Measurements from ENCODE around the gene PPP3CA.

Gene PPP3CA

DNA sequence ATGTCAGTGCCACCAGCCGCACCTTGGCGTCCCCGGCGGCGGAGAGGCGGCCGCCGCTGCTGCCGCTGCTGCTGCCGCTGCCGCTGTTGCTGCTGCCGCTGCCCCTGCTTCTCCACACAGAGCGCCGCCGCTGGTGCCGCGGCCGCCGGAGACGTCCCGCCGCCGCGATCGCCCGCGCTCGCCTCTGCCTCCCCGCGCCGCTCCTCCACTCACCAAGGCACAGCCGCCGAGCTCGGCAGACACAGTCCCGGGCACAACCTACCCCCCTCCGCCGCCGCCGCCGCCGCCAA, at the start of gene PPP3CA:
TSS of gene PPP3CA (minus strand) at position 260 of the 290 bp plus-strand sequence.
- DNase-seq, result no peak

DNA sequence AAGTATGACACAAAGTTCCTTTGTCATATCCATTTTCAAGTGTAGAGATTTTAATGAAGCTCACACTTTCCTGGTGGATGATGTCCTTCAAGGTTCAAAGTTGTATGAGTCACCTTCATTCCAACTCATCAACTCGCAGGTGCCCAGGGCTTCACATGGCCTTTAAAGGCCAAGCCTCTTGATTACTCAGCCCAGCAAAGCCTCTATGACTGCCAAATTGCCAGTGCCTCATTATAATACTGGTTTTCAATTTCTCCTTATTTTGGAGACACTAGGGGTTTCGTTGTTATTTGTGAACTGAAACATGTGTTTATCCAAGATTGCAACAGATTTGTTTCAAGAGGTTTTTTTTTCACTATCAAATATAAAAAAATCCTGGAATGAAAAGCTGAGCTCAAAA, 45.9 kb upstream of the PPP3CA start:
- DNase-seq, result no peak

GRCh38 chr4:101370663-101371210, 23.4 kb upstream of the PPP3CA start:
- DNase-seq, result no peak

- no peak for DNase-seq
Measured at GRCh38 chr4:101367201-101367600, 19.9 kb upstream of the PPP3CA start.

GRCh38 chr4:101366331-101366730, 19.0 kb upstream of the PPP3CA start:
- DNase-seq, result no peak

DNA sequence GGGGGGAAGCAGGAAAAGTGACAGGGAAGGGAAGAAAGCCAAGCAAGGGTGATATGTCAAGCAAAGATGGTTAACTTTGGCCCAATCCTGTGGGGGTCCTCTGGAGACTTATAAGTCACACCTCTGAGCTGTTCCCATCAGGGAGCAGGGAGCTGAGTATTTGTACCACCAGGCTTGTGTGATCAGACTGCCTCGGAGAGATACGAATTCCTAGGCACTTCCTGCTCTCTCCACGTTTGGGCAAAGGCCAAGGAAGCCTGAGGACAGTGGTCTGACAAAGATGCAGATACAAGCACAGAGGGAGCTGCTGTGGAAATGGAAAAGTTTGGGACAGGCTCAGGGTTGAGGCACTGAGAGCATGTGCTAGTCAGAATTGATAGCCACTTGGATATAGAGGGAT, 10.4 kb upstream of the PPP3CA start:
- DNase-seq, result no peak

GRCh38 chr4:101356928-101357327, 9.6 kb upstream of the PPP3CA start:
- no peak for DNase-seq

DNA sequence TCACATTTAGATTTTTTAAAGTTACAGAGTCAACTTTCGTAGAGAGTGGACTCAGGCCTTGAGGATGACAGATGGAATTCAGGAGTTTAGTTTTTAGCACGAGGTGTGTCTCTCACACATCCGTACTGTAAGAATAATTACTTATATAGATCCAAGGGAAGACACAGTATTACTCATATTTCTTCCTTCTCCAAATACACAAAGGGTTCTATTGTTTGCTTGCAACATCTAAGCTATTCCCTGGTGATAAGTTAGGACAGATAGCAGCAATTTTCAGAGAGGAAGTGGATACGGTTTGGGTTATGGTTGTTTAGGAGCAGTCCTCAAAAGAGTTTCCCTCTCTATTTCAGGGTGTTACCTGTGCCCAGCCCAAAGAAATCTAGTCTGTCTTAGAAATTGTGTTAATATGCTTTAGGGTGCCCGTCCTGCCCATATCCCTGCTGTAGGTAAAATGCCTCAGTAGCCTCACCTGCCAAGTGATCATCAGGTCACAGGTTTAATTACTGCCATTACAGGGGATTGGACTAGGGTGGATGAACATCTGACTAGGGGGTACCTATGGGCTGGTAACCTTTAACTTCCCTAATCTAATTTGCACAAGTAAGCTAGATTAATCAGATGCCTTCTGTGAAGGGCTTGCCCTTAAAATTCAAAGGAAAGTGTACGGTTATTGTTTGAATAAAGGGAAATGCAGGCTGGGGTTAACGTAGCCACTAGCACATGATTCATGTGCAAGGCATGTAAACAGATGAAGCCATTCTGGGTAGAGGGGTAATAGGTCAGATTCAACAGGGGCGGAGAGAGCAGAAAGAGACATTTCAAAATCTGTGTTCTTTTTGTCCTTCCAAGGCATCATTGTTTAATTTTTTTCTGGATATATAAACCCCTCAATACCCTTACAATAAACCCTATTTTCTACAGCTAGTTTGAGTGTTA, 8.7 kb upstream of the PPP3CA start:
- DNase-seq, result no peak

DNA sequence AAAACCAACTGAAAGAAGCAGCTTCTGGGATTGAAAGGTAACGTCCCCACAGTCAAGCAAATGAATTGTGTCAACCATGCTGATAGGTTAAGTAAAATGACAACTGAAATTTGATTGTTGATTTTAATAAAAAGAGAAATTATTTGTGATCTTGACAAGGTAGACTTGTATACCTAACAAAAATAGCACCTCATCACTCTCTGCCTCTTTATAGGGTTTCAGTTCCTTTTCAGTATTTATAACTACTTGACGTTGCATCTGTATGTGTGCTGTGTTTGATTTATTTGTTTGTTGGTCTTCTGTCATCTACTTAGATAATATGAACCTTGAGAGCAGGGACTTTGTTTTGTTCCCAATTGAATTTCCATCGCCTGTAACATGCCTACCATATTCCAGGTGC, 7.9 kb upstream of the PPP3CA start:
- DNase-seq, result no peak

GRCh38 chr4:101349801-101350064, 2.4 kb upstream of the PPP3CA start:
- no peak for DNase-seq

DNA sequence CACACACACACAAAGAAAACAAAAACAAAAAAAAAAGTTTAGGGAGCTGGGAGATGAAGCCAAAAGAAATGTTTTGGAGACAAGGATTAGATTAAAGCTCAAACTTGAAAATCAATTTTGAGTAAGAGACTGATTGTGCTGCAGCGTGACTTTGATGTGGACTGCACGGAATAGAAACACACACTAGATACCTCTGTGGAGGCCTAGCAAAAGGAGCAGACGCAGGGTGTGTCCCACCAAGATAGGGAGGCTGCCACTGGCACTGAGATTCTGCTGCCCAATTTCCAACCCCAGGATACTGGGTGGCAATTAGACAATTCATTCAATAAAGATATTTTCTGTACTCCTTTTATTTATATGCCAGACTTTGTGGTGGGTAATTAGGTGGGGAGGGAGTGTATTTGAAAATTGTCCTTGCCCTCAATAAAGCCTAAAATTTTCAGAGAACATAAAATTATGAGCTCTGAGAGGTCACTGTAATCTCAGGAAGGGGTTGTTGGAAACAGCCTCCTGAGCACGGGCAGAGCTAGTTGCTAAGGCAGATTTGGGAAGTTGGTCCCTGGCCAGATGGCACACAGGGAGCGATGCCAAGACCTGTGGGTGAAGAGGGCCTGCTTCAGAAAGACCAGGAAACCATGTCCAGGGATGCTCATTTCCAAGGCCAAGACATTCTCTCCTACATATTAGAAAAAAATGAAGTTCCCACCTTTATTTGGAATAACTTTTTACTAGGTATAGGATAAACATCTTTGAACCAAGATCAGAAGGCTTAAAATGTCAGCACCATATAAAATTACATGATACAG, 1.9 kb upstream of the PPP3CA start:
- DNase-seq, result peak; percentile 66

GRCh38 chr4:101348367-101348827, 1.1 kb upstream of the PPP3CA start:
- DNase-seq, result no peak

DNA sequence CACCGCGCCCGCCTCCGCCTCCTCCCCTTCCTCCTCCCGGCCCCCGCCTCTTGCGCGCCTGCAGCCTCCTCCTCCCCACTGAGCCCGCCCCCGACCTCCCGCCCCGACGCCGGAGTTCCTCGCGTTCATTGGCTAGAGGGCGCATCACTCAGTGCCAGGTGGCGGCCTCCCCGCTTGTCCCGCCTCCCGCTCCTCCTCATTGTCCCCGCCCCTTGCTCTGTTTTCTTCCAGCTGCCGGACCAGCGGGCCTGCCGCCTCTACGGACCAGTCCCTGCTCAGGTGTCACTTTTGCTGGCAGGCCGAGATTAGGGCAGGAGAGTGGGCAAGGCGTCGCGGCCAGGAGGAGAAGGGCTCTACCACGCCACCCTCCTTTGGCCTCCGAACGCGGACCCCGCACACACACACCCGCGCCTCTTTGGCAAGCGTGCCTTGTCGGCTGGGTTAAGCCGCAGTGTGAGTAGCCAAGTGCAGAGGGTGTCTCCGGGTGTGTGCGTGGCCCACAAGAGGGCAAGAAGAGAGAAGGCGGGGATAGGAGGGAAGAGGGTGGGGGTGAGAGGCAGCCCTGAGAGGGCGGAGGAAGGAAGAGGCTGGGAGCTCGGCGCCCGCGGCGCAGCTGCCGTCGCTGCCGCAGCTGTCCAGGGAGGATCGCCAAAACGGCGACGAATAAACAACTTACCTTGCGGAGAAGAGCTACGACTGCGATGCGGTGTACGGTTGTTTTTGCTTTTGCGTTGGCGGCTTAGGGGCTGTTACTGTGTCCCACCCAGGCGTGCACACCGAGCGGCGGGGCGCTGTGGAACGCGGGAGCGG, 436 bp upstream of the PPP3CA start:
- DNase-seq, result peak; percentile 95

DNA sequence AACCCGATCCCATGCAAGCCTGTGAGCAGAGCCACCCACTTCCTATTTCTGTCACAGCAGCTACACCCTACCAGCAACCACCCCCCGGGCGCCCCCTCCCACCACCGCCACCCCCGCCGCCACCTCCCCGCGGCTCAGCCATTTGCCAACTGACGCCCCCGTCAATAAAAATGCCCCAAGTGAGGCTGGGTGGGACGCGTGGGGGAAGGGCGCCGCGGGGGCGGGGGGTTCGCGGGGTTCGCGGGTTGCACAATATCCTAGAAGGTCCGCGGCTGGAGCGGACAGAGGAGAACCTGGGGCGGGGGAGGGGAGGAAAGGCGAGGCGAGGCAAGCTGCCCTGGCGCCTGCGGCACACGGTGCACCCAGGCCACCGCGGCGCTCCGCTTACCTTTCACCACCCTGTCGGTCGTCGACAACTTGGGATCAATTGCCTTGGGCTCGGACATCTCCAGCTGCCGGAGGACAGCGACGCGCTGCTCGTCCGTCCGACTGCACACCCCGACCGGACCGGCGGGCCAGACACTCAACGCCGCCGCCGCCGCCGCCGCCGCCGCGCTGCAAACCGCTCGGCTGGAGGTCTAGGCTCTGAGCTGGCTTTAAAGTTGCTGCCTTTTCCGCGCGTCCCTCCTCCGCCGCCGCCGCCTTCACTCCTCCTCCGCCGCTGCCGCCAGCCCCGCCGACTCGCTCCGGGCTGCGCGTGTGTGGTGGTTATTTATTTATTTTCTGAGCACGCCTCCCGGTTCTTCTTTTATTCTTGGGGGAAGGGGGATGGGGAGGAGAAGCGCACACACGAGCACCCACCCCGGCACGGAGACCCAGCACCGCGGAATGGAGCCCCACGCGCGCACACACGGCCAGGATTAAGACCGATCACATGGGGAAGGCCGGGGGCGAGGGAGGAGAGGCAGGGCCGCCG, 717 bp downstream of the PPP3CA start:
- DNase-seq, result peak; percentile 37

GRCh38 chr4:101345596-101346350, 1.6 kb downstream of the PPP3CA start:
- DNase-seq, result no peak

DNA sequence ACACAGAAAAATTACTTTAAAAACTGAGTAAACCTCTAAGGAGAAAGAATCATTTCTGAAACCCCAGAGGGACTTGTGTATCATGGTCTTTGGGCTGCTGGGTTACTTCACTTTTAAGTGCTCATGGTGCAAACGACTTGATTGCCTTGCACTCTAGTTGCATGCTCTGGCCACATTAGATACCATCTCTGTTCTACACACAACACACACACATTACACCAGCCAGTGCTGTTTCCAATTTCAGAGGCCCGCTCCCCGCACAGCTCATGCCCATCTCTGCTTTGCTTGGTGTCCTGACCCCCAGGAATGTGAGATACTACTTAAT, 2.1 kb downstream of the PPP3CA start:
- DNase-seq, result peak; percentile 11

- no peak for DNase-seq
Measured at GRCh38 chr4:101339332-101339731, 8.0 kb downstream of the PPP3CA start.

GRCh38 chr4:101337688-101338087, 9.6 kb downstream of the PPP3CA start:
- DNase-seq, result no peak

GRCh38 chr4:101334963-101335572, 12.3 kb downstream of the PPP3CA start:
- no peak for DNase-seq

DNA sequence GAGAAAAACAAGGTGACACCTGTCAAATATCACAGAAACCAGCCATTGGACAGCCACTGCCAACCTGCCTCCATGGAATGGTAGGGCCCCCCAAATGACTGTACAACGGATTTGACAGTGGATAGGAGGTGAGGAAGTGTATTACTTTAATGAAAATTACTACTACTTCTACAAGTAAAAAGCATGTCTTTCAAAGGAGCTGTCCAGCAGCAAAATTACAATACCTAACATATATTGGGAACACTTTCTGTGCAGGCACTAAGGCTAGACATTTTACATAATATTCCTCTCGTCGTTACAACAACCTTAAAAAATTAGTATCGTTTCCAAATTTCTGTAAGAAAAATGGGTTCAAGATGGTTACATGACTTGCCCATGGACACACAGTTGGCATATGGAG, 14.9 kb downstream of the PPP3CA start:
- DNase-seq, result no peak

GRCh38 chr4:101331017-101331416, 16.3 kb downstream of the PPP3CA start:
- no peak for DNase-seq

Measured in DMS153 (cell line).